ENCODE data around the gene PDE4D. TPM values are rescaled to one million over a fixed set of nuclear protein-coding genes. Genes with fewer than 3 reads are reported as not detected.
"Not testable (repeated sequence)": the region's sequence is repeated elsewhere in the genome, so short reads cannot be mapped to it uniquely, and the experiment has no call there.

Gene PDE4D
- total RNA-seq, 1 experiment from 2014 or later: 15.0 TPM

DNA sequence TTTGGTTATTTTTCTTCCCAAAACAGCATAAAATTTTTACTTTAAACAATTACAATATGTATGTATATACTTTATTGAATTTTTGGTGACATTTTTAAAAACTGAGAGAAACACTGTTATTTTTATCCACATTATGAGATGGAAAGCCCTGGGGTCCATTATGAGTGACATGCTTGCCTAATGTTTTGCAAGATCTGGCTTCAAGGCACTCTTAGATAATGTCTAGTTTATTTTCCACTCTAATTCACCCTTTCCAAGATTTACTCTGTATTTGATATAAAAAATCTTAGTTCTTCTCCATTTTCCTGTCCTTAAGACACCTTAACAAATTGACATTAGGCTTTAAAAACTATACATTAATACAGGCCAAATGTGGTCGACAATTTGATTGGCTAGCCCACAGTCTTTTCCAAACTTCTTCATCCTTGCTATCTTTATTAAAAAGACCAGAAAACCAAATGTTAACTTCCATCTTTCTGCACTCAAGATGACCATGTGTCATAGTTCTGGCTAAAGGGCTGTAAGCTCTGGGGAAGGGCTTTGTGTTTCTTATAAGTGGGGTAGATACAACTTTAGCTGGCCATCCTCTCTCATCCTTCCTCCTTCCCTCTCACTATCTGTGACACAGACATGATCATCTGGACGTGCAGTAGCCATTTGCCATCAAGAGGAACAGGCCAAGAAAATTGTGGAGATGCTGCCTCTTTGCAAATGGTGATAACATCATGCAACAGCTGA, 561.1 kb downstream of the PDE4D start:
- no peak for DNase-seq (ENCODE audit: low spot score)

DNA sequence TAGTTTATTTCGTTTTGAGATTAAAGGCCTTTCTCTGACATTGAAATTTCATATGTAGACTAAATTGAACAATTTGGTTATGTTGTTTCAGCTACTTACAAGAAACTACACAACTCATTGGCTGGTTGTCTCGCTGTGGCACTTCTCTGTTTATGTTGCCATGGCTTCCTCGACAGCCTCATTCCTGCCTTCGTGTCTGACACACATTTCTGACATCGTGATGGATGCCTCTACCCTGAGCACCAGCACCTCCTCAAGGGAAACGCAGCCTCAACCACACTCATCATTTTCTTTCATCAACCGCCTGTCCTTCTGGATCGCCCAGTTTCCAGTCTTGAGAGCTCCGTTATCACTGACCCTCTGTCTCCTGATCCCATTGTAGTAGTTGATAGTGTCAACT, 562.8 kb downstream of the PDE4D start:
- DNase-seq (ENCODE audit: low spot score): no peak

DNA sequence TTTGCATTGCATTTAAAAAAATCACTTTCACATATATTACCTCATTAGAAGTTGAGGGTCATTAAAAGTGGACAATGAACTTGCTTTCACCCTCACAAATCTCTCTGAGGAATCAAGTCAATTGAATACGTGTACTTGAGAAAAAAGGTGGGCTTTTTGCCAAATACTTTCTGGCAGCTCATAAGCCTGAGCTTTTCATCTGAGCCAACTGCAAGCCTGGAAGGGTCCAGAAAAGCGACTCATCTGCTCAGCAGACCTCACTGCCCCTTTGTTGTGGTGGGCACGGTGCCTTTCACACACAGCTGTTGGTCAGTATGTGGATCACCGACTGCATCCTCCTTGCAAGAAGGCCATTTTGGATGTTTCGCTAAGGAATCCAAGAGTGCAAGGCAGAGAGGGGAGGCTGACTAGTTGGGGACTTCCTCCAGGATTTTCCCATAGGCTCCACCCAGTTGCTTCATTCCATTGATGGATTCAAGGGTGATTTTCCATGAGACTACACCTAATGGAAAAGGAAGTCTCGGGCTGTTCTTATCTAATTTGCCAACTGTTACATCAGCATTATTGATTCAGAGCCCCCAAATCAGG, 564.7 kb downstream of the PDE4D start:
- peak; percentile 25 for DNase-seq (ENCODE audit: low spot score)

DNA sequence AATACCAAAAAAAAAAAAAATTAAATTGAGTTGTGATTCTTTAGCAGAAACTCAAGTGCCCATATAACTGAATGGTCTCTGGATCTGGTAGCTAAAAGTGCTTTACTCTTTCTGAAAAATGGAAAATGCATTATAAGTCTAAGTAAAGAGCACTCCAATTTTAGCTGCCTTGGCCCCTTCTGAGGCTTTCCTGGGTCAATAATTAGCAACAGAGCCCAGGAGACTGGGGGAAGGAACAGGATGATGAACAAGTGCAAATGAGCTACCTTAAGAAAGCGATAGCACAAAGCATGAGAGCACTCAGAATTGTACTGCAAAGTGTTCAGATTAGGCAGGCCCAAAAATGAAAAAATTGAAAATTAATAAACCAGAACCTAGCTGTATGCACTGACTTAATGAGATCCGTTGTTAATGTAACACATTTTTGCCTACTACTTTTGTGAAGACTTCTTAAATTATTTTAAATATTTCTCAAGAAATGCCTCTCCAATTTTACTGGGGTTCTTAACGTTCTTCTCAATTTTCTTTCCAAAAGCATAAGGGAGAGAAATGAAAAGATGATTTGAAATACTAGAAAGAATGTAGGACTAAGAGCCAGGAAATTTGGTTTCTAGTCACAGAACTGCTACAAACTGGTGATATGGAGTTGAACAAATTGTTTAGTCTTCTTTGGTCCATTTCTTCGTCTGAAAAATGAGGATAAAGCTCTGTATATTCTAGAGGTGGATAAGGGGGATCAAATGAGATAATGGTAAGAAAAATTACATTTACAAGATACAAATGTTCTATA, 566.1 kb downstream of the PDE4D start:
- no peak for DNase-seq (ENCODE audit: low spot score)

DNA sequence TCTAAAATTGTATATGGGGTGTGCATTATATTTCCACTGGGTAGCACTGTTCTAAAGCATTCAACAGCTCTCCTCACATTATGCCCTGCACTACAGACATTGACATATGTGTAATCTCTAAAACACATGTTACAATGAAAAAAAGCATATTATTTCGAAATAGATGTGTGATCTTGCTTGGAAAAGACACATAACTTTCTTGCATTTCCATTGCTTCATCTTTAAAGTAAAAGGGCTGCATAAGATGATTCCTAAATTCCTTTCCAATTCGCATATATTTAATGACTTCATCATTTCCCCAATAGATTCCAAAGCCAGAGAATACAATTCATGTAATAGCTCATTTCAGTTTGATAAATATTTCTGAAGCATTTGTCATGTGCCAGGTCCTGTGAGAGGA, 566.9 kb downstream of the PDE4D start:
- no peak for DNase-seq (ENCODE audit: low spot score)

DNA sequence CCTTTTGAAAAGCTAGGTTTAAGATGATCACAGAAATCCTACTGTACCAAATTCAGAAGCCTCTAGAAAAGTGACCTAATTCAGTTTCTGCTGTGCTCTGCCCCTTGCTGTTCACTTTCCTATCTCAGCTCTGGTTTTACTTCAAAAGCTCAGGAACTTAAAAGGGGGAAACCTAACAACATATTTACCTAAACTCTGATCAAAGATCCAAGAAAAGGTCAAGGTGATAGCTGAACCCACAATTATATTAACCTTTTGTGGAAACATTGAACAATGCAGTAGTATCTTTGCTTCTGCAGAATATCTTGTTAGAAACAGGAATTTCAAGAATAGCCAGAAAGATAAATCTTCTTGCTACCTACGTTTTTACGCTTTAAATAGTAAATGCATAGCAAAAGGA, 568.5 kb downstream of the PDE4D start:
- DNase-seq (ENCODE audit: low spot score): no peak

DNA sequence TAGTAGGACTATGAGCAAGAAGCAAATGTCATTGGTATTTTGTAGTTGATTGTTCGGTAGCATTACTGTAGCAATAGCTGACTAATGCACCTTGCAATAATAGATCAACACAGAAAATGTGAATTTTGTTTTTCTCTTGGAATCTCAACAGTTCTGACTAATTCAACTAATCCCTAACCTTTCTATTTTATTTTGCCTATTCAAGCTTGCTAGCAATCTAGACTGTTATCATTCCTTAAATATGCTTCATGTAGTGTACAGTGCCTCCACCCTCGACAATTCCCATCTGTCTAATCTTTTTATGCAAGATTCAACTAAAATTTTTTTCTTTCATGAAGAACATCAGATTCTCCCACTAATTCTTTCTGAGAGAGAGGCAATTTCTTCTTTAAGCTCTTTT, 570.6 kb downstream of the PDE4D start:
- DNase-seq (ENCODE audit: low spot score): no peak

DNA sequence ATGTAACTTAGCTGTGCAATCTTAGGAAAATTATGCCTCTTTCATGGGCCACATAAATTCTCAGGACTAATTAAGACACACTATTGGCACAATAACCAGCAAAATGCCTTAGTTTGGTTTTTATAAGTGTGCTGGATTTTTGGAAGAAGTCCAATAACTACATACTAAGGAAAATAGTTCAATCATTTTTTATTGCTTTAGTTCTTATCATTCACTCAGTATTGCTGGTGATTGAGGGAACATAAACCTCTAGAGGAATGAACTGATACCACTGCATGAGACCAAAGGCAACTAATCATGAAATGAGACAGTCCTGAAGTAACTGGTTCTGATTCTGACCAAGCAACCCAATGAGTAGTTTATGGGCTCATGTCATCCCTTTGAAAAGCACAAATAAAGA, 571.5 kb downstream of the PDE4D start:
- no peak for DNase-seq (ENCODE audit: low spot score)

DNA sequence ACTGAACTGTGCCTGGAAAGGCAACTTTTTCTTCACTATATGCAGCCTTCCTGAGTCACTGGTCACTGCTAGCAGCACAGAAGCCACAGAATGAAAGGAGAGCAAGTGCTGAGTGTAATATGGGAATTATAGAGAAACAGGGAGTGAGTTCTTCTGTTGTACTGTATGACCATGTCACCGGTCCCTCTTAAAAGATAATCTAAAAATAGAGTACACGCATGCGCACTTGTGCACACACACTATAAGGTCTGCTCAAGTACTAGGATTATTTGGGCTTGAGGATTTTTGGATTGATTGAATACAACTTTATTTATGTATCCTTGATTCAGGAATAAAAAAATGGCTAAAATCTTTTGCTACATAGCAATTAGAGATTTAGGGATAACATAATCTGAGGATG, 571.9 kb downstream of the PDE4D start:
- no peak for DNase-seq (ENCODE audit: low spot score)

DNA sequence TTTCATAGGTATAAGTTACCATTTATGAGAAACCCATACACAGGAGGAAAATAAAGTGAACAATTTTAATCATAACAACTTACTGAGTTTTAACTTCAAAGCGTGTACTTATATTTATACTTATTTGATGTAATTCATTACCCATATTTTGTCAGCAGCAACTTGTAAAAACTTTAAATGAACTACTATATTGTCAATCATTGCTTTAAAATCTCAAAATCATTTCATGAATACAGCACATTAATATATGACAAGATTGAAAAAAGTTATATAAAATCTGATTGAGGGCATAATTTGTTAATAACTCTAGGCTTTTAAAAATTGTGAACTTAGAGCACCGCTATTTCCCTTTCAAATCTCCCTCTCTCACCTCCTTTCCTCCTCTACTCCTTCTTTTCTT, 573.1 kb downstream of the PDE4D start:
- no peak for DNase-seq (ENCODE audit: low spot score)

DNA sequence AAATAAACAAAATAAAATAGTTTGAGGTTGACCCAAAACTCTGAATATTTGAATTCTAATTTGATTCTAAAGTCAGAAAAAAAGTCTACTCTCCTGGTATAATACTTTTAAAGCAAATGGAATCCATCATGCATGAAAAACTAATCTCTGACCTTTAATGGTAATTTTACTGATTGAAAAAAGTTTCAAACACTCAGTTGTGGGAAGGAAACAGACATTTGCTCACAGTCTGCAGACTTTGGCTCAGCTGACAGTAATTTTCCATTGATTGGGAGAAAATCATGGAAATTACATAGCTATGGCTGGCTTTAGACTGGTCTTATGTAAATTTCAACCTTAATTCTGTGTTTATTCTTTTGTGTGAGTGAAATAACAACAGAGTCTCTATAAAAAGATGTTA, 574.3 kb downstream of the PDE4D start:
- DNase-seq (ENCODE audit: low spot score): no peak

DNA sequence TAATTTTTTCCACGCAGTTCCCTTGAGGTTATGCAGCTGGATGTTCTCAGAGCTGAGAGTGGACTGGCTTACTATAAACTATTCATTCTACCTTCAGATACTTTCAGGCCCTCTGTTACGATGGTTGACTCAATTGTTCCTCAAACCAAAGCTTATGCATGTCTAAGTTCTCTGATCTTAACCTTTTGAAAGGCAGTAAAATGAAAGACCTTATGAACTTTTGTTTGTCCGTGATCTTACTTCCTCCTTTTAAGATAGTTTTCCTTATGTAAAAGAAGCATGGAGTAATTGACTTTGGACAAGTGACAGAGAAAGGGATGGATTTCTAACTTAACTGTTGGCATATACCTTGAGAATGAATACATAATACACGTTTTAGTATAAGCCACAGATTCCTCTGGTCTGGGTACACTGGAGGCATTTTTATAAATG, 575.7 kb downstream of the PDE4D start:
- no peak for DNase-seq (ENCODE audit: low spot score)

DNA sequence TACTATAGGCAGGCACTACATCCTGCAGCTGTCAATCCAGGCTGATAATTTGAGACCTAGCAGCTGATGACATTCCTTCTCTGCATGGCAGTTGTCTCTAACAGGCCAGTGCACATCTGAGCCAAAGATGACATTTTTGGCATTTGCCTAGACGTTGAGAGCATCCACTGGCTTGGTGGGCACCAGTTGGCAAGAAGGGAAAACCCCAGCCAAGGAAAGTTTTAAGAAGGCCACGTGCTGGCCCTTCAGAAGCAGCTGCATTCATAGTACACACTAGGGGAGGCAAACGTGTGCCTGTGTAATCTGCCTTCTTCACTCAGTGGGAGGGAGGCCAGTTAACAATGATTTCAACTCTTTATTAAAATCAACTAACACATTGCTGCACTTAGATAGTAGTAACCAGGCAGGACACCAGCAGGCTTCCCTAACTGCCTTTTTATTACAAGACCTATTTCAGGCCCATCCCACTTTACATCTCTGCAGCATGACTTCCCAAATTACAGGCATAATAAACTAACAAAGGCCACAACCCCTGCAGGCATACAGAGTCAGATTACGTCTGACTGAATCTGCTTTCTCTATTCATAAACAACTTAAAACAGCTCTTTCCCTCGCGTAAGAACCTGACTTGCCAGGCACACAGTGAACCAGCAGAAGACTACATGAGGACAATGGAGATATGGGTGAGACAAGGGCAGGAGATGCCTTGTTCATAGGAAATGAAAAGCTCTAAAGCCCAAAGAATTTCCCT, 576.3 kb downstream of the PDE4D start:
- no peak for DNase-seq (ENCODE audit: low spot score)

DNA sequence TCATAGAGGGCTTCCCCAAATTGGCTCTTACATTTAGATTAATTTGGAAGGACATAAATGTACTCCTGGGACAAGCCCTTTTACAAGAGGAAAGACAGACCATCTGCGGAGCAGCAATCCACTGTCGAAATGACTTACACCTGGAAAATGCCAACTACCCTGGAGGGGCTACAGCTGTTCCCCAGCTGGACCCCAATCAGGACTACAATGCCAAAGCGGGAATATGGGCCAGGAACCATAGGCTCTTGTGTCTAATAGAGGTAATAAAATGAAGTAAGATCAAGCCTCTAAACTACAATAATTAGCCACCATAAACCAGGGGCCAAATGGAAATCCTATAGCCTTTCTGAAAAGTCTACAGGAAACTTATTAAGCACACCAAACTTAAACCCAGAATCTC, 581.3 kb downstream of the PDE4D start:
- DNase-seq (ENCODE audit: low spot score): no peak

DNA sequence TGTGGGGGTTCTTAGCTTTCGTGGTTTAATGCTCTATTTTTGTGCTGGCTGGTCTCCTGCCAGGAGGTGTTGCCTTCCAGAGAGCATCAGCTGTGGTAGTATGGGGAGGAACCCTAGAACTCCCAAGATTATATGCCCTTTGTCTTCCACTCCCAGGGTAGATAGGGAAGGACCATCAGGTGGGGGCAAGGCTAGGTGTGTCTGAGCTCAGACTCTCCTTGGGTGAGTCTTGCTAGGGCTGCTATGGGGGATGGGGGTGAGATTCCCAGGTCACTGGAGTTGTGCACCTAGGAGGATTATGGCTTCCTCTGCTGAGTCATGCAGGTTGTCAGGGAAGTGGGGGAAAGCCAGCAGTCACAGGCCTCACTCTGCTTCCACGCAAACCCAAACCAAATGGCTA, 584.8 kb downstream of the PDE4D start:
- DNase-seq (ENCODE audit: low spot score): not testable (repeated sequence)

DNA sequence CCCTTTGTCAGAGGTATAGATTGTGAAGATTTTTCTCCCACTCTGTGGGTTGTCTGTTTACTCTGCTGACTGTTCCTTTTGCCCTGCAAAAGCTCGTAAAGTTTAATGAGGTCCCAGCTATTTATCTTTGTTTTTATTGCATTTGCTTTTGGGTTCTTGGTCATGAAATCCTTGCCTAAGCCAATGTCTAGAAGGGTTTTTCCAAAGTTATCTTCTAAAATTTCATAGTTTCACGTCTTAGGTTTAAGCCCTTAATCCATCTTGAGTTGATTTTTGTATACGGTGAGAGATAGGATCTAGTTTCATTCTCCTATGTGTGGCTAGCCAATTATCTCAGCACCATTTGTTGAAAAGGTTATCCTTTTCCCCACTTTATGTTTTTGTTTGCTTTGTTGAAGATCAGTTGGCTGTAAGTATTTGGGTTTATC, 590.2 kb downstream of the PDE4D start:
- peak; percentile 66 for DNase-seq (ENCODE audit: low spot score)

DNA sequence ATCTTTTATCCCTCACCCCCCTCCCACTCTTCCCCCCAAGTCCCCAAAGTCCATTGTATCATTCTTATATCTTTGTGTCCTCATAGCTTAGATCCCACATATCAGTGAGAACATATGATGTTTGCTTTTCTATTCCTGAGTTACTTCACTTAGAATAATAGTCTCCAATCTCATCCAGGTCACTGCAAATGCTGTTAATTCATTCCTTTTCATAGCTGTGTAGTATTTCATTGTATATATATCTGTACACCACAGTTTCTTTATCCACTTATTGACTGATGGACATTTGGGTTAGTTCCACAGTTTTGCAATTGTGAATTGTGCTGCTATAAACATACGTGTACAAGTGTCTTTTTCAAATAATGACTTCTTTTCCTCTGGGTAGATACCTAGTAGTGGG, 591.0 kb downstream of the PDE4D start:
- not testable (repeated sequence) for DNase-seq (ENCODE audit: low spot score)

DNA sequence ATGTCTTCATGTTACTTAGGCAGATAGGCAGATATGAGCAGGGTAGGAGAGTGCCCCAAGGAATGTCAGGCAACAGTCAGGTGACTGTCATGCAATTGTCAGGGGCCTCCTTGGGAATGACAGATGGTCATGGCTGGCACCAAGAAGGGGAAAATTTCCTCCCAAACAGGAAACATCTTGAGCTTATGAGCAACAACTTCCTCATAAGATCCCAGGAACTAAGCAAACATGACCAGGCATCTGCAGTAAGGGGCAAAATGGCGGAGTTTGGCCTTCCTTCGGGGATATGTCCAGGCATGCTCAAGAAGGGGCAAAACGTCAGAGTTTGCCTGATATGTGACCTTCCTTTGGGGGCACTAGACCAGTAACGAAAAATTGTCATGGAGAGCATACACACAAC, 591.8 kb downstream of the PDE4D start:
- DNase-seq (ENCODE audit: low spot score): no peak

DNA sequence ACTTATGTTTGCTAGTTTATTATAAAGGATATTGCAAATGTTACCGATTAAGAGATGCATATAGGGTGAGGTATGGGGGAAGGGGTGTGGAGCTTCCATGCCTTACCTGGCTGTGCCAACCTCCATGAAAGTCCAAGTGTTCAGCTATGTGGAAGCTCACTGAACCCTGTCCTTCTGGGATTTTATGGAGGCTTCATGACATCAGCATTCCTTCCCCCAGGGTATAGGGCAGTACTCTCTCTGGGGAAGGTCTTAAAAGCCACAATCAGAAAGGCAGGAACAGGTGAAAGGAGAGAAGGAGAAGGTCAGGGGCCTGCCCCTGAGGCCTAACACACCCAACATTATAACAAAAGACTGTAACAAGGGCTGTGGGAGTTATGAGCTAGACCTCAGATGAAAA, 592.6 kb downstream of the PDE4D start:
- DNase-seq (ENCODE audit: low spot score): no peak

DNA sequence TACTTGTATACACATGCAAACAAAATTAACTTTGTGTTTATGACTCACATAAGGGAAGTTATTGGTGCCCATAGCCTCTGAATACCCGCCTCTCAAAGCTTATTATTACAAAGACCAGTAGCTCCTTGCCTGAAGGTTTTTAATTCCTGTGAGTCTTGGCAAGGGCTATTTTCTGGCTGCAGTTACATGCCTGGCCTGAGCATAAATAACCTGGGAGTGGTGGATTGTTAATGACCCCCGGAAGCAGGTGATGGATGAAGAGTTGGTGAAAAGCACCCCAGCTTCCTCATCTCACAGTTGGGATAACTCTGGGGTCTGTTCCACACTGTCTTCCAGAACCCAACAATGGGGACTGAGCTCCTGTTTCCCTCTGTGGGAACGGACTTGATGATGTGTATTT, 594.5 kb downstream of the PDE4D start:
- no peak for DNase-seq (ENCODE audit: low spot score)

DNA sequence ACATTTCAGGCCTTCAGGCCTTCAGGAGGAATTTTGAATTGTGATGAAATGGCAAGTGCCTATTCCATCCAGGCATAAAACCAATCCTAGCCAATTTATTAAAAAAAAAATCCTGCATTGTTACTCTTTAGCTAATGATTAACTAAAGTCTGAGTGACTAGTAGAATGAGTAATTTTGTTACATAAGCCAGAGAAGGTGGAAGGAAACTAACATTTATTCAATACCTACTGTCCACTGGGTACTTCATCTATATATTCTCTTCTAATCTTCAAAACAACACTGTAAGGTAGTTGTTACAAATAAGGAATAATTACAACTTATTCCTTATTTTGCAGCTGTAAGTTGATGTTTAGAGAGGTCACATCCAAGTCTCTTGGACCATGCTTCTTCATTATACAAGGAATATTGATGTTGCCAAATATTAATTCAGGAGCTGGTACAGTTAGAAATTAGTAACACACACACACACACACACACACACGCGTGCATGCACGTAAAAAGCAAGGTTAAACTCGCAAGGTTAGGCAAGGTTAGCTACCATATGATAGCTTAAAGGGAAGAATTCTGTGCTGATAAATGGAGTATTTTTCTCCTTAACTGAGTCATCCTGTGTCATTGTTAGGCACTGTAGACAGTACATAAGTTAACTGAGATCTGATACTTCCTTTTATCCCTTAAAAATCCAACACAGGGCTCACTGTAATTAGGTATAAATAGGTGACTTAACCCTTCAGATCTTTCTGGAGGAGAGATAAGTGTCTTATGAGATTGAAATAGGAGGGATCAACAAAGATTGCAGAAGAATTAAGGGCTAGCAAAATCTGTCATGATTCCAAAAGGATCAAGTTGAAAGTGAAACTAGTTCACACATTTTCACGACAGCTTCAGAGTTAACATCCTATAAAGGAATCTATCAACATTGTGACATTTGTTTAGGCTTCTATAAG, 596.9 kb downstream of the PDE4D start:
- DNase-seq (ENCODE audit: low spot score): peak; percentile 60
